Cerebellar nuclear complex (tissue), 1 donor: ENCODE results near the gene POLR3G.

Experiments used
- DNase-seq, 2 experiments: peaks; one replicate each; lab custom pipeline; 2025; lab: John Stamatoyannopoulos, UW

POLR3G gene

DNA sequence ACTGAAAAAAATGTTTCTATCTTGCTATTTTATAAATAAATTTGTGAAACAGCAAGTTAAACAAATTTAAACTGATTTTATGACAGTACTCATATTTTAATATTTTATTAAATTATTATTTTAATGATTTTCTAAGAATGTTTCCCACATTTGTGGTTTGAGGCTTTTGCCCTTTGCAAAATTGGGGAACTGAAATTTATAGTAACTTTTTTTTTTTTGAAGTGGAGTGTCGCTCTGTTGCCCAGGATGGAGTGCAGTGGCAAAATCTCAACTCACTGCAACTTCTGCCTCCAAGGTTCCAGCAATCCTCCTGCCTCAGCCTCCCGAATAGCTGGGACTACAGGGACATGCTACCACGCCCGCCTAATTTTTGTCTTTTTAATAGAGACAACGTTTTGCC, 76.7 kb downstream of the POLR3G start:
- DNase-seq, result no peak

DNA sequence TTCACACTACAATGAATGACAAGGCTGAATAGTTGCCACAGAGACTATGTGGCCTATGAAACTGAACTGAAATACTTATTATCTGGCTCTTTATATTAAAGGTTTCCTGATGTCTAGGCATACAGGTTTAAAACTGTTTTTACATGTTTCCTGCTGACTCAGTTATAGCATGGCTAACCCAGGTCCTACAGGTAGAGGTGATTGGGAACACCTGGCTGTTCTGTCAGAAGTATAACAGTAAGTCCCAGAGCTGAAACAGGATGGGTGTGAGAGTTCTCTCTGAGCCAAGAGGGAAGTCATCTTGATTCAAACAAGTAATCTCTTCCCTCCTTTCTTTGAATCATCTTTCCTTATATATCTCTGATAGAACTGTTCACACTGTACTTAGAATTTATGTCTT, 79.0 kb downstream of the POLR3G start:
- DNase-seq, result no peak

DNA sequence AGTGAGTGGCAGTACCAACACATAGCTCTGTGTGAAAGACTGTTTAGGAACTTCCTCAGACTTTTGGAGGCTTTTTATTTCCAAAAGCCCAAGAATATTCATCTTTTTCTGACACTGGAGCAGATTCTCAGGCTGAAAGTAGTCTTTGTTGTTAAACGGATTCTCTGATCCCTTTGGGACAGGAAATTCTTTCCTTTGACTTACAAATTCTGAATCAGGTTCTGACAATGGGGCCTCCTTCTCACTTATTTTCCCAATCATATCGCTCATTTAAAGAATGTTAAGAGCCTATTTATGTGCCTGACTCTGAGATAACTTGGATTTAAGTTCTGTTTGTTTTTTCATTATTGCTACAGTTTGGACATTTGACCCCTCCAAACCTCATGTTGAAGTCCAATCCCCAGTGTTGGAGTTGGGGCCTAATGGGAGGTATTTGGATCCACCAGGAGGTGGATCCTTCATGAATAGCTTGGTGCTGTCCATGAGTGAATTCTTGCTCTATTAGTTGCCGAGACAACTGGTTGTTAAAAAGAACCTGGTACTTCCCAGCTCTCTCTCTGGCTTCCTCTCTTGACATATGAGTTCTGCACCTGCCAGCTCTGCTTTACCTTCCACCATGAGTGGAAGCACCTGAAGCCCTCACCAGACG, 79.8 kb downstream of the POLR3G start:
- DNase-seq, result no peak

DNA sequence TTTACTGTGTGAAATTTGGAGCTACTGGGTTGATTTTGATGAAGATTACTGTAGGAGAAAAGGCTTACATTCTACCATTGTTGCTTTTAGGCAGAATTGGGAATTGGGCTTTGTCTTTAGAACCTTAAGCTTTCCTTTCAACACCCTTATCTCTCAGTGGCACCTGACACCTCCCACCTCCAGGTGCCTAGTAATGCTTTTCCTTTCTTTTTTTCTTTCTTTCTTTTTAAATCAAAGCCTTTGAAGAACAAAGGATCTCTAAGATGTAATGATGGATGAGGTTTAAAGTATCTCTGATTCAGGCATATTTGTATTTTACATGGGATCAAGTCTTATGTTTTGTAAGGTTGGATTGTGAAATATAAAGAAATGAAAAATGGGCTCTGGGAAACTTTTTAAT, 81.0 kb downstream of the POLR3G start:
- DNase-seq, result no peak

DNA sequence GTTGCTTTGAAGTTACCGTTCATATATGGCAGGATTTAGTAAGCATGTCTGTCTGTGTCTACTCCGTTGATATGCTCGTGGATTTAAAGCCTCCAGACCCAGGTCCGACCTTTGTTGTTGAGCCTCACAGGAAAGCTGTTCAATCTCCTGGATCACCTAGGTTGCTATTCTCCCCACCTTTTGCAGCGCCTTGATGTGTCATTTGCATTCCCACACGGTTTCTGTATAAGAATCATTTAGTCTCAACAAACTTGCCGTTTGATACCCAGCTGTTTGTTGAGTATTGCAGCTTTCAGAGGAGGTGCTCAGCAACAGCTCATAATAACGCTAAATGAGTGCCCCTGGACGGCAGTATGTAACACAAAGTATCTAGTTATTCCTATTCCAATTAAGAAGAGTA, 82.7 kb downstream of the POLR3G start:
- no peak for DNase-seq

DNA sequence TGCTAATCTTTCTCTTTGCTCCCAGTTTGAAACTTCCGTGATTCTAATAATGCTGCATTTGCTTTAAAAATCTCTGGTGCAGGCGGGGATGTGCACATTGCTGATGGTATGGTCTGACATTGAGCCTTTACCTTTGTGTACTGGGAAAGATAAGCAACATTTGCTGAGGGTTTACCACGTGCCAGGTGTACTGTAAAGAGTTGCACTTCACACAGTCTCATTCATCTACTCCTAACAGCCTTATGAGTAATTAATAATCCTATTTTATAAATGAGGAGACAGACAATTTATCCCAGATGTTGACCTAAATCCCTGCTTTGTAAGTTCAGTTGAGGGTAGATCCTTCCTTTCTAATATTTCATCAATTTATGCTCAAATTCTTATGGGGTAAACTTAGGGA, 83.2 kb downstream of the POLR3G start:
- no peak for DNase-seq

DNA sequence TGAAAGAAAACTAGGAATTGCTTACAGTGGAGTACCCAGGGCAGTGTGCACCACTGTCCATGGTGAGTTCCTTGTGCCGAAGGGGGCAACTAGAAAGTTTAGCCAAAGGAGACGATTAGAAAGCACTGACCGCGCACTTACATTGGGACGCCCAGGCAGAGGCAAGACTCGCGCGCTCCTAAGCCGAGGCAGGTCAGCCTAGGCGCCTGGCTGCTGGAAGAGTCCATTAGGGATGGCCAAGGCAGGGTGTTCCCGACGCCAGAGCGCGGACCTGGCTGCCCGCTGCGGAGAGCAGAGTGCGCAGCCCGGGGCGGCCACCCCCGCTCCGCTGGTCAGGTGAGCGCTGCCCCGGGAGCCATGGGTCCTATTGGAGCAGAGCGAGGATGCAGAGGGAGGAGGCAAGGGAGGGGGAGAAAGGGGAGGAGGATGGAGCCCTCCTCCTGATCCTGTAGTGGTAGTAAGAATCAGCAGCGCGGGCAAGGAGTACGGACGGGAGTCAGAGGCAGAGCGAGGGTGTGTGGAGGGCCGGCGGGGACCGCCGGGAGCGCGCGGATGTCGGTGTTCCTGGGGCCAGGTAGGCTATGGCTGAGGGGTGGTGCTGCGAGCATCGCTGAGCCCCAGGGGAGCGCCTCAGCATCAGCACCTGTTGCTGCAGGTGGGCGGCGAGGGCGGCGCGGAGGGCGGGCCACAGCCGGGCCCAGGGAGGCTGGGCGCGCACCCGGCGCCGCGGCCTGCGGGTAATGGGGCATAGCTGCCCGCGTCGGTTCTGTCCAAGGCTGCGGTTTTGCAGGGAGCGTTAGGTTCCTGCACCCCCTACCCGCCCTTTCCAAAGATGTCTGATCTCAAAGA, 83.9 kb downstream of the POLR3G start, which contains the start of gene ADGRV1:
TSS of gene ADGRV1 (plus strand) at position 454 of the 849 bp plus-strand sequence. CDS start at position 553, 99 bp downstream.
- peak; percentile 79 to 81 for DNase-seq

DNA sequence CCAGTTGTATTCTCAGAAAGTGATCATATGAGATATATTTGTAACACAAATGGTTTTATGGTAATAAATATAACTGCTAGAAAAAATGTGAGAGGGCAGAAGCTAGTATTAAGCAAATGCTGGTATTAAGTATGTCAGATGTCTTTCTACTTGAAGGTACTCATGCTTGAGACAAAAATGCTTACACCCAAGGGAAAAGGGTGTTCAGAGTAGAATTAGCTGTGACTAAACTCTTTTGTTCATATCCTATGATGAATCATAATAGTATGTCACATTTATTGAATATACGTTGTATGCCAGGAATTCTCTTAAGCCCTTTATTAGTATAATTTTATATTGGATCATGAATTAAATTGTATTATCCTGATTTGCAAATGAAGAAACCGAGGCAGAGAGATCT, 86.1 kb downstream of the POLR3G start:
- no peak for DNase-seq

DNA sequence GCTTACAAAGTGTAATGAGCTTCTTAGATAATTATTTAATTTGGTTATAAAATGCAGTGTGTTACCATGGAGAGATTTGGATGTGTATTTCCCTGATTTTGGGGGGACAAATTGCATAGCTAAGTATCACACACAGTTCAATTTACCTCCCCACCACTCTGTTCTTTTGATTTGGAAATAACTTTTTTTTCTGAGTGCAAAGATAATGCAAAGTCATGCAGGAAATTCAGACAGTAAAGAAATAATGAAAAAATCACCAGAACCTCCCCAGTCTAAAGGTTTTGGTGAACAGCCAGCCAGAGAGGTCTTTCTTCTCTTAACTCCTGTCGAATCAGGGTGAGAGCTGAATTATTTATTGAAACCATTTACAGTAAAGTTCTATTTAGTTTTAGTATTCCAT, 87.1 kb downstream of the POLR3G start:
- no peak for DNase-seq

DNA sequence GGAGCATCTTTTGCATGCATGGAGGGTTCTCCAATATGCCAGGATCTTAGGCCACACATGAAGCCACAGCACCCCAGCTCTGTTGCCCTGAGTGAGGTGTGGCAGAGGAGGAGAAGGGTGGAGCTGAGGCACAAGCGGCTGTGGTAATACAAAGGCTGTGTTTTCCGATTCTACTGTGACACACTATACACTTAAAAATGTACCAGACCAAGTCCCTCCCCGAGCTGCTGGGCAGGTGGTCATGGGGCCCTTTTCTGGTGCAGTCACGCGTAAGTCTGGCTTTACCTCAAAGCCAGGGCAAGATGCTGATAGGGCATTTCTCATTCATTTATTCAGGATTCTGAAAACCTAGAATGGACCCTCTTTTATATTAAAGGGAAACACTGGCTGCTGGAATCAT, 87.7 kb downstream of the POLR3G start:
- no peak for DNase-seq

DNA sequence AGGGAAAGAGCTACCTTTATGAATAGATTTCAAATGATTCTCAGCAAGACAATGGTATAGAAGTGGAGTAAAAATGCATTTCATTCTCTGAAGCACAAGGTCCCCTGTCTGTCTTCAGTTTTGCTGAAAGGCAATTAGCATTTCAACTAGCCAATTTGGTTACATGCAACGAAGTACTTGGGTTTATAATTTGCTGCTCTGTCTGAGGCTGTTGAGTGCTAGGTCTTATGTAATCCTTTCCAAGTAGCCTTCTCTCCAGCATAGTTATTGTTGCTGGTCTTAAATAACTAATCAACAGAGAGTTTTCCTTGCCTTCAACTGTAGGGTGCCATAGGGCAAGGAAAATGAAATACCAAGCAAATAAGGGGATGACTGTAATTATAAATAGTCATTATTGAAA, 88.4 kb downstream of the POLR3G start:
- DNase-seq, result no peak
